Measurements from ENCODE around the gene ANKFN1.

The ANKFN1 gene

GRCh38 chr17:56510554-56511342 lies 357.5 kb downstream of the ANKFN1 start:
- H3K4me1 ChIP-seq (ENCODE audit: insufficient read depth, low read length), result no peaks in the 10 kb centered on the region
- H3K36me3 ChIP-seq (ENCODE audit: insufficient read depth, low read length), result no peaks in the 10 kb centered on the region
- no peaks in the 10 kb centered on the region for H3K9me3 ChIP-seq (ENCODE audit: control insufficient read depth, insufficient read depth, low read length)
- H3K9ac ChIP-seq (ENCODE audit: low read depth, low read length), result no peak overlapping the region

DNA sequence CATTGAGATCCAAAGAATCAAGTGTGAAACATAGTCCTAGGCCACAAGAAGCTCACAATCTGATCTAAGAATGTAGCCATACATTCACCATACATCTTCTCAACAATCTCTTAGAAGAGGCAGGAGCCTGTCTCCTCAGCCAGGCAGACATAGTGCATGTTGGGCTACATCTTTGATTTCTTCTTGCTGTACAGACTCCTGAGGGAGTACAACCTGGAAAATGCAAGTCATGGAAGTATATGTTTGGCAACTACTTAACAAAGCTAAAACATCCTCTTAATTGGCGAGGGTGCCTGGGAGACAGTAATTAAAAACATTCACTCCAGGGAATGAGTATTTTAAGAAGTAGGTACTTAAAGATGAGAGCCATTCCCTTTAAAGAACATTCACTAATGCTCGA lies 361.0 kb downstream of the ANKFN1 start:
- Histone ChIP-seq H3K9me3 (ENCODE audit: control insufficient read depth, insufficient read depth, low read length) (no peaks in the 10 kb centered on the region), H3K36me3 (ENCODE audit: insufficient read depth, low read length) (no peaks in the 10 kb centered on the region), H3K4me1 (ENCODE audit: insufficient read depth, low read length) (no peaks in the 10 kb centered on the region), H3K9ac (ENCODE audit: low read depth, low read length) (no peak overlapping the region)

DNA sequence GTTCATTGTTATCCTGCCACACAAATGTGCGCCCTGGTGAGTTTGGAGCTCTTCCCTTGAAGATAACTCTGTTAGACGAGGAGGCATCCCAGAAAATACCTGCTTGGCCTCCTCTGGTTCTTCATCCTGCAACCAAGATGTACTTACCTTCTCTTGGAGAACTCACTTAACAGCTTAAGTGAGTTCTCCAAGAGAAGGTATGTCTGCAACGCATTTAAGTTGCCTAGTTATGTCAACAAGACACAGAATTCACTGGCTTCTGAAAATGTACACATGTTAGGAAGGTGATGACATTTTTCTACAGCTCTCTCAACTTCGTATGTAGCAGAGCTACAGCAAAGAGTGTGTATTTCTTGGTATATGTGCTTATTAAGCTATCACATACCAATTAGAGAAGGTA lies 361.6 kb downstream of the ANKFN1 start:
- Histone ChIP-seq H3K9ac (ENCODE audit: low read depth, low read length) (no peak overlapping the region), H3K9me3 (ENCODE audit: control insufficient read depth, insufficient read depth, low read length) (no peaks in the 10 kb centered on the region), H3K4me1 (ENCODE audit: insufficient read depth, low read length) (no peaks in the 10 kb centered on the region), H3K36me3 (ENCODE audit: insufficient read depth, low read length) (no peaks in the 10 kb centered on the region)

DNA sequence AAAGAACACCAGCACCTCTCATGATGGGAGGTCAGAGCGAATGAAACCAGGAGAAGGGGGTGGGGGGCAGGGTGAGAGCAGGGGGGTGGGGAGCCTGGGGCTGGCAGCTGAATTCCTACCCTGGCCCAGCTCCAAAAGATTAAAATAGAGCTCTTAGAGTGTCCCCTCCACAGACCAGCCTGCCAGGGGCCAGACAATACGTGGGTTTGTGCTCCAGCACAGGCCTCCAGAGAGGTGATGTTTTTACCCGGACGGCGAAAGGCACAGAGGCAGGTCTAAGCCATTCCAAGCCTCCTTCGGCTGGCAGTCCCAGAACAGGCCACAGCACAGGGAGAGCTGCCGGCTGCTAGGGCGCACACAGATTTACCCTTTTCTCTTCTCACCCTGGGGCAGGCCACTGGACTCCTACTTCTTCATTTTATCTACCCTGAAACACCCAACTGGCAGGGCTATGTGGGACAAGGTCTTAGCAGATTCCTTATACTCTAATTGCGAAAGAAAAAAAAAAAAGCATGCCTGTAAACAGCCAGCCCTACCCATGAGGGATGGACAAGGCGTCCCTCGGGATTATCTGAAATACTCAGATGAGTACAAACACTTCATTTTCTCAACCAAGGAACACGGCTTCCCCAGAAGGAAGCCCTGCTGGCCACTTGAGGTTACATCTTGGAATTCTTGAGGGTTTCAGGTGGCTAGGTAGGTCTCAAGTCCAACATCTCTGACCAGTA lies 368.3 kb downstream of the ANKFN1 start:
- no peaks in the 10 kb centered on the region for H3K9me3 ChIP-seq (ENCODE audit: control insufficient read depth, insufficient read depth, low read length)
- H3K36me3 ChIP-seq (ENCODE audit: insufficient read depth, low read length), result no peaks in the 10 kb centered on the region
- no peaks in the 10 kb centered on the region for H3K4me1 ChIP-seq (ENCODE audit: insufficient read depth, low read length)
- no peak overlapping the region for H3K9ac ChIP-seq (ENCODE audit: low read depth, low read length)

- Histone ChIP-seq H3K36me3 (ENCODE audit: insufficient read depth, low read length) (no peaks in the 10 kb centered on the region), H3K4me1 (ENCODE audit: insufficient read depth, low read length) (no peaks in the 10 kb centered on the region), H3K9ac (ENCODE audit: low read depth, low read length) (no peak overlapping the region), H3K9me3 (ENCODE audit: control insufficient read depth, insufficient read depth, low read length) (no peaks in the 10 kb centered on the region)
Observed at GRCh38 chr17:56523042-56523441, 369.8 kb downstream of the ANKFN1 start.

- Histone ChIP-seq H3K9me3 (ENCODE audit: control insufficient read depth, insufficient read depth, low read length) (no peaks in the 10 kb centered on the region), H3K36me3 (ENCODE audit: insufficient read depth, low read length) (no peaks in the 10 kb centered on the region), H3K4me1 (ENCODE audit: insufficient read depth, low read length) (no peaks in the 10 kb centered on the region), H3K9ac (ENCODE audit: low read depth, low read length) (no peak overlapping the region)
Observed at GRCh38 chr17:56528696-56529095, 375.4 kb downstream of the ANKFN1 start.

DNA sequence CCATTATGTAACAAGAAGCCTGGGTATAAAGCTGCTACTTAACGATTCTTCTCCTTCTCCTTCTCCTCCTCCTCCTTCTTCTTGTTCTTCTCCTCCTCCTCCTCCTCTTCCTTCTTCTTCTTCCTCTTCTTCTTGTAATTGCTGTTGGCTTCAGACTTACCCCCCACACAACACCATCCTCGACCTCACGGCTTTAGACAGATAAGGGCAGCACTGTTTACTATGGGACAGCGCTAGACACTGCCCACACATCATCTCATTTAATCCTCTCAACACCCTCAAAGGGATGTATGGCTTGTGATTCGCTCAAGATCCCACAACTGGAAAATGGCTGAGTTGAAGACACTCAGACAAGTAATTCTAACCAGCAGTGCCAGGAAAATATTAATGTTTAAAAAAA lies 379.7 kb downstream of the ANKFN1 start:
- Histone ChIP-seq H3K9ac (ENCODE audit: low read depth, low read length) (no peak overlapping the region), H3K9me3 (ENCODE audit: control insufficient read depth, insufficient read depth, low read length) (no peaks in the 10 kb centered on the region), H3K36me3 (ENCODE audit: insufficient read depth, low read length) (no peaks in the 10 kb centered on the region), H3K4me1 (ENCODE audit: insufficient read depth, low read length) (no peaks in the 10 kb centered on the region)

GRCh38 chr17:56536766-56537165 lies 383.5 kb downstream of the ANKFN1 start:
- no peaks in the 10 kb centered on the region for H3K4me1 ChIP-seq (ENCODE audit: insufficient read depth, low read length)
- no peaks in the 10 kb centered on the region for H3K36me3 ChIP-seq (ENCODE audit: insufficient read depth, low read length)
- no peaks in the 10 kb centered on the region for H3K9me3 ChIP-seq (ENCODE audit: control insufficient read depth, insufficient read depth, low read length)
- no peak overlapping the region for H3K9ac ChIP-seq (ENCODE audit: low read depth, low read length)

DNA sequence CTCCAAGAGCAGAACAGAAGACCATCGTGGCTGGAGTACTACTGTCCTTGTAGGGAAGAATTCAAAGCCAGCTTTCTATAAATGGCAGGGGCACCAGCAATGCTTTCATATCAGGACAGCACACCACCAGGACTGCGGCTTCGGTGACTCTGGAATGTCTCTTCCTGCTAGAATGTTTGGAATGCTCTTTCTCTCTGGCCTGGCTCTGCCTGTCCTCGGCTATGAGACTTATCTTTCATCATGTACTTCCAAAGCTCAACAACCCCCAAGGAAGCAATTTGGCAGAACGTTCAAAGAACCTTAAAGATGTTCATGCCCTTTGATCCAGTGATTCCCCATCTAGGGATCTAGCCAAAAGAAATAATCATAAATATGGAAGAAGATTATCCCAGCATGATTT lies 387.6 kb downstream of the ANKFN1 start:
- no peaks in the 10 kb centered on the region for H3K36me3 ChIP-seq (ENCODE audit: insufficient read depth, low read length)
- no peak overlapping the region for H3K9ac ChIP-seq (ENCODE audit: low read depth, low read length)
- no peaks in the 10 kb centered on the region for H3K4me1 ChIP-seq (ENCODE audit: insufficient read depth, low read length)
- H3K9me3 ChIP-seq (ENCODE audit: control insufficient read depth, insufficient read depth, low read length), result no peaks in the 10 kb centered on the region

DNA sequence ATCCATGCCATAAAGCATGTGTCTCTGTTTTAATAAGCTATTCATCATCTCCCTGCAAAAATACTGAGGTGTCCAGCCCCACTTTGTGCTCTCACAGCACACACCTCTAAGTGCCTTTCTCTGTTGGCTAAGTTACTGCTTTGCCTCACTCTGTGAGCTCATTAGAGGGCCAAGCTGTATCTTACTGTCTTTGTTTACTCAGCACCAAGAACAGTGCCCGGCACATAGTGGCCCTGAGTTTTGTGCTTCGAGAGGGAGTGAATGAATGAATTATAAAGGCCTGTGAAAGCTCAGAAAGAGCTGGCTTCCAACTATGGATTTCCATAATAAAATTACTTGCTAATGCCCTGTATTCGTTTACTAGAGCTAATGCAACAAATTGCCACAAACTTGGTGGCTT lies 390.0 kb downstream of the ANKFN1 start:
- Histone ChIP-seq H3K4me1 (ENCODE audit: insufficient read depth, low read length) (no peaks in the 10 kb centered on the region), H3K36me3 (ENCODE audit: insufficient read depth, low read length) (no peaks in the 10 kb centered on the region), H3K9me3 (ENCODE audit: control insufficient read depth, insufficient read depth, low read length) (no peaks in the 10 kb centered on the region), H3K9ac (ENCODE audit: low read depth, low read length) (no peak overlapping the region)

GRCh38 chr17:56545106-56545505 lies 391.8 kb downstream of the ANKFN1 start:
- Histone ChIP-seq H3K36me3 (ENCODE audit: insufficient read depth, low read length) (no peaks in the 10 kb centered on the region), H3K9me3 (ENCODE audit: control insufficient read depth, insufficient read depth, low read length) (no peaks in the 10 kb centered on the region), H3K4me1 (ENCODE audit: insufficient read depth, low read length) (no peaks in the 10 kb centered on the region), H3K9ac (ENCODE audit: low read depth, low read length) (no peak overlapping the region)

DNA sequence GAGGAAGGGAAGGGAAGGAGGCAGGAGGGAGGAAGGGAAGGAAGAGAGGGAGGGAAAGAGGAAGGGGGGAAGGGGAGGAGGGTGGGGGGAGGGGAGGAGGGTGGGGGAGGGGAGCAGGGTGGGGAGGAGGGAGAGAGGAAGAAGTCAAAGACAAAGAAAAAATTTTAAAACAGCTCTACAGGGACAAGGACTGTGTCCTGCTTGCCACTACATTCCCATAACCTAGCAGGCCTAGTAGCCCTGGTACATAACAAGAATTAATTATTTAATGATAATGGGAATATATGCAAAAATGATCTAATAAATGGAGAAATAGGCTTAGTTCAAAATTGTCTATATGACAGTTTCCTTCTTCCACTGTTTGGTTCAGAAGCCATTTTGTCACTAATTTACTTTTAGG lies 392.7 kb downstream of the ANKFN1 start:
- Histone ChIP-seq H3K9me3 (ENCODE audit: control insufficient read depth, insufficient read depth, low read length) (no peaks in the 10 kb centered on the region), H3K4me1 (ENCODE audit: insufficient read depth, low read length) (no peaks in the 10 kb centered on the region), H3K36me3 (ENCODE audit: insufficient read depth, low read length) (no peaks in the 10 kb centered on the region), H3K9ac (ENCODE audit: low read depth, low read length) (no peak overlapping the region)

GRCh38 chr17:56548661-56549060 lies 395.4 kb downstream of the ANKFN1 start:
- no peaks in the 10 kb centered on the region for H3K36me3 ChIP-seq (ENCODE audit: insufficient read depth, low read length)
- no peak overlapping the region for H3K9ac ChIP-seq (ENCODE audit: low read depth, low read length)
- H3K9me3 ChIP-seq (ENCODE audit: control insufficient read depth, insufficient read depth, low read length), result 0 out of 2 replicates have a peak, but pooled peaks cover 2% of the 10 kb centered on the region
- H3K4me1 ChIP-seq (ENCODE audit: insufficient read depth, low read length), result no peaks in the 10 kb centered on the region

DNA sequence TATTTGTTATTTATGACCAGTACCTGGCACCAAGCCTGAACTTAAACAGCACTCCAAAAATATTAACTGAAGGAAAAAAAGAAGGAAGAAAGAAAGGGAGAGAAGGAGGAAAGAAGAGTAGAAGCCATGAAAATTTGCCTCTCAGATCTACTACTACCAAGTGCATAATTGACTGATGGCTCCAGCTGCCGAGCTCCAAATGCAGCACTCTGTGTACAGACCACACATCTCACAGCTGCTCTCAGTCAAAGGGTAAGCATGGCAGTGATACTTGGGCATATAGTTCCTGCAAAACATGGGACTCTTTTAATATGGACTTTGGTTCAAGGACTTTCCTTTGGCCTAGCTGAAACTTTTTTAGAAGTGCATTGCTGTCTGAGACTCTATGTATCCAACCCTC lies 396.2 kb downstream of the ANKFN1 start:
- no peak overlapping the region for H3K9ac ChIP-seq (ENCODE audit: low read depth, low read length)
- 0 out of 2 replicates have a peak, but pooled peaks cover 2% of the 10 kb centered on the region for H3K9me3 ChIP-seq (ENCODE audit: control insufficient read depth, insufficient read depth, low read length)
- no peaks in the 10 kb centered on the region for H3K36me3 ChIP-seq (ENCODE audit: insufficient read depth, low read length)
- no peaks in the 10 kb centered on the region for H3K4me1 ChIP-seq (ENCODE audit: insufficient read depth, low read length)

- Histone ChIP-seq H3K9ac (ENCODE audit: low read depth, low read length) (no peak overlapping the region), H3K36me3 (ENCODE audit: insufficient read depth, low read length) (no peaks in the 10 kb centered on the region), H3K4me1 (ENCODE audit: insufficient read depth, low read length) (no peaks in the 10 kb centered on the region), H3K9me3 (ENCODE audit: control insufficient read depth, insufficient read depth, low read length) (no peaks in the 10 kb centered on the region)
Observed at GRCh38 chr17:56557682-56558081, 404.4 kb downstream of the ANKFN1 start.

Data from ES-I3 (cell line).